Uterus (tissue), 2 donors: ENCODE measurements around the gene ATP5F1D.

Source experiments
- POLR2A ChIP-seq, 2 donors: fragments of 450-650 bp; IDR thresholded peaks; one replicate each; pipeline ENCODE4 v1.6.1; 2016; ENCODE audit warnings: antibody characterized with exemption in 2 of 2, mild to moderate bottlenecking in 1 of 2, moderate library complexity in 1 of 2
- TF ChIP-seq, protein P1 (sequence below), 4 experiments: fragments of 200-600 bp in 2 of 4; fragments of 450-650 bp in 2 of 4; sonication (generic) in 2 of 4; IDR thresholded peaks; one replicate each; pipeline ENCODE4 v1.5.1; 2016 to 2019; ENCODE audit warnings: antibody characterized with exemption in 4 of 4, mild to moderate bottlenecking in 2 of 4, moderate library complexity in 1 of 4

DNA sequence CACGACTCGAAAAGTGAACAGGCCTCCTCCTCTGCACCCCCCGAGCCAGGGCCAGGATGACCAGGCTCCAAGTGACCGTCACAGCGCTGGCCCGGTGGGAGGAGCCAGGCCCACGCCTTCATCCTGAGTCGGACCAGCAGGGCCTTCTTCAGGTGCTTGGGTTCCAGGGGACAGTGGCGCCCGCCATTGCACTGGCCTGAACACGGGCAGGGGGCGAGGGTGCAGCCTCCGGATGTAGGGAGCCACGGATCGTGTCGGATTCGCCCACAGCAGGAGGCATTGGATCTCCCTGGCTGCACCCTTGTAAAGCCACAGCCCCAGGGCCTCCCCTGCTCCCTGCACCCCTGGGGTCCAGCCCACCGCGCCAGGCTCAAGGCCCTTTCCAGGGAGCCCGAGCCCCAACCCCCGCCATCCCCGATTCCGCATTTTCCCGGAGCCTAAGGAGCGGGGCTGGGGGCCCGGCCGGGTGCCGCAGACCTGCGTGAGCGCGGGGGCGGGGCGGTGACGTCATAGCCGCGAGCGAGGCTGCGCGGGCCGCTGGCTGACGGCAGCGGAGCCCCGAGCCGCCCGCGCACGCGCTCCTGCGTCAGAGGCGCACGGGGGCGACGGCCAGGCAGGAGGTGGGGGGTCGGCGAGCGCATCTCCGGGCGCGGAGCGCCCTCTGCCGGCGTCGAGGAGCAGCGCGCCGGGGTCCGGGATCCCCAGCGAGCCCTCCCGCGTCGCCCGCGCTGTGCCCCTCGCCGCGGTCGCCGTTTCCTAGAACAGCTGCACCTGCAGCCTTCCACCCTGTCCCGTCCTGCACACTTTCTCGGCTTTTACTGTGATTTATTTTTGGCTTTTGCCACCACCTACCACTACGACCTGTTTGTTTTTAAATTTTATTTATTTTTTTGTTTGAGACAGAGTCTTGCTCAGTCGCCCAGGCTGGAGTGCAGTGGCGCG lies 1.5 kb upstream of the ATP5F1D start:
- TF ChIP-seq, protein P1, sequence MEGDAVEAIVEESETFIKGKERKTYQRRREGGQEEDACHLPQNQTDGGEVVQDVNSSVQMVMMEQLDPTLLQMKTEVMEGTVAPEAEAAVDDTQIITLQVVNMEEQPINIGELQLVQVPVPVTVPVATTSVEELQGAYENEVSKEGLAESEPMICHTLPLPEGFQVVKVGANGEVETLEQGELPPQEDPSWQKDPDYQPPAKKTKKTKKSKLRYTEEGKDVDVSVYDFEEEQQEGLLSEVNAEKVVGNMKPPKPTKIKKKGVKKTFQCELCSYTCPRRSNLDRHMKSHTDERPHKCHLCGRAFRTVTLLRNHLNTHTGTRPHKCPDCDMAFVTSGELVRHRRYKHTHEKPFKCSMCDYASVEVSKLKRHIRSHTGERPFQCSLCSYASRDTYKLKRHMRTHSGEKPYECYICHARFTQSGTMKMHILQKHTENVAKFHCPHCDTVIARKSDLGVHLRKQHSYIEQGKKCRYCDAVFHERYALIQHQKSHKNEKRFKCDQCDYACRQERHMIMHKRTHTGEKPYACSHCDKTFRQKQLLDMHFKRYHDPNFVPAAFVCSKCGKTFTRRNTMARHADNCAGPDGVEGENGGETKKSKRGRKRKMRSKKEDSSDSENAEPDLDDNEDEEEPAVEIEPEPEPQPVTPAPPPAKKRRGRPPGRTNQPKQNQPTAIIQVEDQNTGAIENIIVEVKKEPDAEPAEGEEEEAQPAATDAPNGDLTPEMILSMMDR (IDR thresholded peaks at IDR 0.05) = peak; percentile 71 to 99 (median 96)
- TF ChIP-seq POLR2A (IDR thresholded peaks at IDR 0.05) = peak; percentile 24 to 69
